Neuron (in vitro differentiated cells): ENCODE measurements around the gene TAF11L10.
"Not testable (repeated sequence)": the region's sequence is repeated elsewhere in the genome, so short reads cannot be mapped to it uniquely, and the experiment has no call there.

Source experiments
- H2AFZ ChIP-seq: one replicate; pipeline ENCODE4 v1.6.1; 2013; ENCODE audit warnings: low read depth, mild to moderate bottlenecking, inconsistent platforms, low read length, moderate library complexity
- H3K27me3 ChIP-seq: one replicate; pipeline ENCODE4 v1.6.1; 2013; ENCODE audit warnings: low read length; ENCODE audit not compliant: insufficient read depth
- H3K36me3 ChIP-seq: one replicate; pipeline ENCODE4 v1.6.1; 2013; ENCODE audit warnings: low read length; ENCODE audit not compliant: insufficient read depth
- H3K4me1 ChIP-seq: one replicate; pipeline ENCODE4 v1.6.1; 2013; ENCODE audit warnings: low read length; ENCODE audit not compliant: insufficient read depth
- H3K4me3 ChIP-seq: 2 replicates; pipeline ENCODE4 v1.5.1; 2013; ENCODE audit warnings: mild to moderate bottlenecking, low read length, moderate library complexity
- H3K9me3 ChIP-seq: one replicate; pipeline ENCODE4 v1.6.1; 2013; ENCODE audit warnings: low read length

TAF11L10 gene

DNA sequence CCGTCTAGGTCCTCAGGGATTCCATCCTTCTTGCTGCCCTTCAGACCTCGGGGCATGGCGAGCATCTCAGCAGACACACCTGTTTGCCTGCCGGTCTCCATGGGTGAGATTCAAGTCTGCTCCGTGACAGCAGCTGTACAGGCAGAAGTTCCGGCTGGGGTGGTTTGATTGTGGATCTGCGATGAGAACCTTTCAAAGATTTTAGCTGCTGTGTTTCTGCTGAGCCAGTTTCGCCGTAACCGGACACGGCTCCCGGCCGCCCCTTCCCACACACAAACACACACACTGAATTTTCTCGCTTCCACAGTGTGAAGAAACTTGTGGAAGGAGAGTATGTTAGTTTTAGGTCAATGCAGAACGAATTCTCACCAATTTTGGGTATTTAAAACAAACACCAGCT lies at the start of gene TAF11L10:
TAF11L10 (minus strand) TSS at position 101 of the 400 bp plus-strand sequence.
- H3K9me3 ChIP-seq, H3K27me3 ChIP-seq, H3K4me3 ChIP-seq, H3K36me3 ChIP-seq, H3K4me1 ChIP-seq, H2AFZ ChIP-seq: not testable (repeated sequence)

DNA sequence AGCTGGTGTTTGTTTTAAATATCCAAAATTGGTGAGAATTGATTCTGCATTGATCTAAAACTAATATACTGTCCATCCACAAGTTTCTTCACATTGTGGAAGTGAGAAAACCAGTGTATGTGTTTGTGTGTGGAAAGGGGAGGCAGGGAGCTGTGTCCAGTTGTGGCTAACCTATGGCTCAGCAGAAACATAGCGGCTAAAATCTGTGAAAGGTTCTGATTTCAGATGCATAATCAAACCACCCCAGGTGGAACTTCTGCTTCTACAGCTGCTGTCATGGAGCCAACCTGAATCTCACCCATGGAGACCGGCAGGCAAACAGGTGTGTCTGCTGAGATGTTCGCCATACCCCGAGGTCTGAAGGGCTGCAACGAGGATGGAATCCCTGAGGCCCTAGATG lies 36.5 kb upstream of the TAF11L10 start, which contains the start of gene TAF11L14:
TAF11L14 (plus strand) TSS at position 301 of the 400 bp plus-strand sequence.
- no peaks in the 10 kb centered on the region for H3K27me3 ChIP-seq
- no peaks in the 10 kb centered on the region for H3K4me1 ChIP-seq
- H3K36me3 ChIP-seq, result no peaks in the 10 kb centered on the region
- no peak within 1 kb of the TSS for H2AFZ ChIP-seq
- H3K9me3 ChIP-seq, result no peaks in the 10 kb centered on the region
- no peak within 1 kb of the TSS for H3K4me3 ChIP-seq

DNA sequence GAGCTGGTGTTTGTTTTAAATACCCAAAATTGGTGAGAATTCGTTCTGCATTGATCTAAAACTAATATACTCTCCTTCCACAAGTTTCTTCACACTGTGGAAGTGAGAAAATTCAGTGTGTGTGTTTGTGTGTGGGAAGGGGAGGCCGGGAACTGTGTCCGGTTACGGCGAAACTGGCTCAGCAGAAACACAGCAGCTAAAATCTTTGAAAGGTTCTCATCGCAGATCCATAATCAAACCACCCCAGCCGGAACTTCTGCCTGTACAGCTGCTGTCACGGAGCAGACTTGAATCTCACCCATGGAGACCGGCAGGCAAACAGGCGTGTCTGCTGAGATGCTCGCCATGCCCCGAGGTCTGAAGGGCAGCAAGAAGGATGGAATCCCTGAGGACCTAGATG lies 34.2 kb upstream of the TAF11L10 start, which contains the start of gene TAF11L13:
TAF11L13 (plus strand) TSS at position 301 of the 400 bp plus-strand sequence.
- not testable (repeated sequence) for H3K36me3 ChIP-seq, H3K9me3 ChIP-seq

GRCh38 chr5:17625686-17626085 lies 28.1 kb upstream of the TAF11L10 start:
- H3K9me3 ChIP-seq, result no peaks in the 10 kb centered on the region
- no peaks in the 10 kb centered on the region for H3K4me1 ChIP-seq
- H3K36me3 ChIP-seq, result no peaks in the 10 kb centered on the region
- no peaks in the 10 kb centered on the region for H3K27me3 ChIP-seq
- H3K4me3 ChIP-seq, result no peak overlapping the region
- no peak overlapping the region for H2AFZ ChIP-seq

More for the DNA sequence above, 34.2 kb upstream of the TAF11L10 start, which contains the start of gene TAF11L13:
- H3K4me3 ChIP-seq, H3K27me3 ChIP-seq, H3K4me1 ChIP-seq, H2AFZ ChIP-seq: not testable (repeated sequence)

DNA sequence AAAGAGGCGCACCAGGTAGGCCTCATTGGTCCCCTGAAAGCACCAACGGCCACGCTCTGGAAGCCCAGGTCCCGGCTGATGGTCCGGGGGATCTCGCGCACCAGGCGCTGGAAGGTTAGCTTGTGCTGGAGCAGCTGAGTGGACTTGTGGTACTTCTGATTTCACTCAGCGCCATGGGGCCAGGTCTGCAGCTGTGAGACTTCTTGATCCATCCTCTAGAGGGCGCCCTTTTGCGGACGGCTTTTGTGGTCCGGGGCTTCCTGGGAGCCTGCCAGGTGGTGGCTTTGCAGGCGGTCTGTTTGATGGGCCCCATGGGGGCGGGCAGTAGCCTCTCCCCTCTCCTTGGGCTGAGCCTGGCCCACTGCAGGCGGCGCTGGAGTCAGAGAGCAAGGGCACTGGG lies 23.0 kb upstream of the TAF11L10 start:
- Histone ChIP-seq H3K36me3 (no peaks in the 10 kb centered on the region), H3K4me1 (no peaks in the 10 kb centered on the region), H3K27me3 (no peaks in the 10 kb centered on the region), H2AFZ (no peak overlapping the region), H3K4me3 (no peak overlapping the region), H3K9me3 (no peaks in the 10 kb centered on the region)

DNA sequence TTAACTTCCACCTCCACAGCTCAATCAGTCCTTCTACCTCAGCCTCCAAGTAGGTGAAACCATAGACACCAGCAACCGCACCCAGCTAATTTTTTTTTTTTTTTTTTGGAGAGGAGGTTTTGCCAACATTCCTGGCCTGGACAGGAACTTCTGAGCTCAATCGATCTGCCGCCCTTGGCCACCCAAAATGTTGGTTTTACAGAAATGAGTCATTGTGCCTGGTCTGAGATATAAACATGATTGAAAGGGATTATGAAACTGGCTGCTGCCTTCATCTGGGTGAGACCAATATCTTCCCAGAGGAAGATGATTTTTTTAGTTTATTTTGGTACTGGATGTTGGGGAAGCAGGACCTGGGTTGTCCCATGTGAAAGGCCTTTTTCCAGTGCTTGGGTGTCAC lies 21.7 kb upstream of the TAF11L10 start:
- no peaks in the 10 kb centered on the region for H3K27me3 ChIP-seq
- H3K36me3 ChIP-seq, result no peaks in the 10 kb centered on the region
- H3K9me3 ChIP-seq, result no peaks in the 10 kb centered on the region
- no peak overlapping the region for H3K4me3 ChIP-seq
- H2AFZ ChIP-seq, result no peak overlapping the region
- no peaks in the 10 kb centered on the region for H3K4me1 ChIP-seq

DNA sequence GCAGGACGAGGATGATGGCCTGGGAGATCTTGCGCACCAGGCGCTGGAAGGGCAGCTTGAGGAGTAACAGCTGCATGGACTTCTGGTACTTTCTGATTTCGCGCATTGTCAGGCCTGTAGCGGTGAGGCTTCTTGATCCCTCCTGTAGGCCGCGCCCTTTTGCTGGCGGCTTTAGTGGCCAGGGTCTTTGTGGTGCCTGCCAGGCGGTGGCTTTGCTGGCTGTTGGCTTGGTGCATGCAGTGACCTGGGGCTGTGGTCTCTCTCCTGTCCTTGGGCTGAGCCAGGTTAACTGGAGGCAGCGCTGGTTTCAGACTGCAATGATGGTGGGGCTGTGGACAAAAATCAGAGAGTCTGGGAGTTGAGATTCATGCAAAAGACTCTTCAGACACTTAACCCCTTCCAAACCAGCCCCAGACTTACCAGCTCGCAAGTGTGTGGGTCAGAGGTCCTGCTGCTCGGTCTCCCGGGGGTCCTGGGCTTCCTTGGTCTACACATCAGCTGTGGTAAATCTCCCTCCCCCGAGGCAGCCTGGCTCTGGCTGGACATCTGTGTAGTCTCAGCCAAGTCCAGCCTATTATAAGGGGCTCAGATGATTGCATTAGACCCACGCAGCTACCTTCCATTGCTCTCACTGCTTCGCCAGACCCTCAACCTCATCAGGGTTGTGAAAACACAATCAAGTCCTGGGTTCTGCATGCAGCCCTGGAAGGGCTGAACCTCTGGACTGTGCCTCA lies 17.4 kb upstream of the TAF11L10 start:
- Histone ChIP-seq H2AFZ (no peak overlapping the region), H3K4me1 (no peaks in the 10 kb centered on the region), H3K4me3 (no peak overlapping the region), H3K36me3 (no peaks in the 10 kb centered on the region), H3K9me3 (no peaks in the 10 kb centered on the region), H3K27me3 (no peaks in the 10 kb centered on the region)

DNA sequence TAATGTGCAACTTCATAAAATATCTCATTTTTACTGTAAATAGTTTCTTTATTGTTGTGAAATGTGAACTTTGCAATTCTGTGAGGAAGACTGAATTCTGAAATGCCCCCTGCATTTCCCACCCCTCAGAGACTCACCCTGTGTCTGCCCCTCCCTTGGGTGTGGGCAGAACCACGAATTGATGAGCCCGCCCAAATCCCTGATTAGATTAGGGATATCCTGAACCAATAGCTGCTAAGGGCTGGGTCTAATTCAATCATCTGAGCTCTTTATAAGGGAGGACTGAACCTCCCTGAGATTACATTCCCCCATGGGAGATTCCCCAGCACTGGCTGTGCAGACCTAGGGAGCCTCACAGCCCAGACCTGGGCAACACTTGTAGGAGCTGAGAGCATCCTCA lies 12.5 kb upstream of the TAF11L10 start, which contains the start of gene TAF11L12:
TAF11L12 (plus strand) TSS at position 301 of the 400 bp plus-strand sequence.
- not testable (repeated sequence) for H3K27me3 ChIP-seq, H3K9me3 ChIP-seq, H2AFZ ChIP-seq

GRCh38 chr5:17607461-17607860 lies 9.8 kb upstream of the TAF11L10 start:
- not testable (repeated sequence) for H2AFZ ChIP-seq, H3K9me3 ChIP-seq, H3K27me3 ChIP-seq, H3K4me1 ChIP-seq, H3K36me3 ChIP-seq, H3K4me3 ChIP-seq

More for the DNA sequence above, 12.5 kb upstream of the TAF11L10 start, which contains the start of gene TAF11L12:
- not testable (repeated sequence) for H3K36me3 ChIP-seq, H3K4me3 ChIP-seq, H3K4me1 ChIP-seq

GRCh38 chr5:17604951-17605350 lies 7.3 kb upstream of the TAF11L10 start:
- Histone ChIP-seq H3K36me3 (no peaks in the 10 kb centered on the region), H3K9me3 (no peaks in the 10 kb centered on the region), H2AFZ (no peak overlapping the region), H3K4me3 (no peak overlapping the region), H3K27me3 (no peaks in the 10 kb centered on the region), H3K4me1 (no peaks in the 10 kb centered on the region)

DNA sequence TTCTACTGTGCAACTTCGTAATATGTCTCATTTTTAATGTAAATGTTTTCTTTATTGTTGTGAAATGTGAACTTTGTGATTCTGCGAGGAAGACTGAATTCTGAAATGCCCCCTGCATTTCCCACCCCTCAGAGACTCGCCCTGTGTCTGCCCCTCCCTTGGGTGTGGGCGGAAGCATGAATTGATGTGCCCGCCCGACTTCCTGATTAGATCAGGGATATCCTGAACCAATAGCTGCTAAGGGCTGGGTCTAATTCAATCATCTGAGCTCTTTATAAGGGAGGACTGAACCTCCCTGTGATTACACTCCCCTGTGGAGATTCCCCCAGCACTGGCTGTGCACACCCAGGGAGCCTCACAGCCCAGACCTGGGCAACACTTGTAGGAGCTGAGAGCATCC lies 6.3 kb upstream of the TAF11L10 start, which contains the start of gene TAF11L11:
TAF11L11 (plus strand) TSS at position 304 of the 400 bp plus-strand sequence.
- H3K4me1 ChIP-seq, H3K4me3 ChIP-seq, H2AFZ ChIP-seq, H3K36me3 ChIP-seq, H3K9me3 ChIP-seq, H3K27me3 ChIP-seq: not testable (repeated sequence)

GRCh38 chr5:17594255-17594654 lies 3.4 kb downstream of the TAF11L10 start, which contains the start of gene TAF11L9:
Gene TAF11L9 (minus strand): TSS chr5:17594394.
- H3K36me3 ChIP-seq, H3K27me3 ChIP-seq, H2AFZ ChIP-seq, H3K4me3 ChIP-seq, H3K4me1 ChIP-seq, H3K9me3 ChIP-seq: not testable (repeated sequence)

DNA sequence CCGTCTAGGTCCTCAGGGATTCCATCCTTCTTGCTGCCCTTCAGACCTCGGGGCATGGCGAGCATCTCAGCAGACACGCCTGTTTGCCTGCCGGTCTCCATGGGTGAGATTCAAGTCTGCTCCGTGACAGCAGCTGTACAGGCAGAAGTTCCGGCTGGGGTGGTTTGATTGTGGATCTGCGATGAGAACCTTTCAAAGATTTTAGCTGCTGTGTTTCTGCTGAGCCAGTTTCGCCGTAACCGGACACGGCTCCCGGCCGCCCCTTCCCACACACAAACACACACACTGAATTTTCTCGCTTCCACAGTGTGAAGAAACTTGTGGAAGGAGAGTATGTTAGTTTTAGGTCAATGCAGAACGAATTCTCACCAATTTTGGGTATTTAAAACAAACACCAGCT lies 6.8 kb downstream of the TAF11L10 start, which contains the start of gene TAF11L8:
TAF11L8 (minus strand) TSS at position 101 of the 400 bp plus-strand sequence.
- not testable (repeated sequence) for H3K9me3 ChIP-seq, H3K4me1 ChIP-seq, H3K27me3 ChIP-seq, H3K36me3 ChIP-seq, H2AFZ ChIP-seq, H3K4me3 ChIP-seq

- not testable (repeated sequence) for H2AFZ ChIP-seq, H3K4me1 ChIP-seq, H3K36me3 ChIP-seq, H3K9me3 ChIP-seq, H3K27me3 ChIP-seq, H3K4me3 ChIP-seq
Measured at GRCh38 chr5:17585658-17586057, 12.0 kb downstream of the TAF11L10 start, which contains the start of gene TAF11L7. Gene TAF11L7 (minus strand): TSS chr5:17585758.
